ENCODE results near the gene ATG13. TPM values are rescaled to one million over a fixed set of nuclear protein-coding genes. Genes with fewer than 3 reads are reported as not detected.

The ATG13 gene
- total RNA-seq, 5 donors from 2014 or later (not counting 1 experiment from before 2014, with no cell fraction given): 91.8 to 115 (median 102) TPM

- DNase-seq: no peak
Measured at GRCh38 chr11:46681814-46682213, 64.5 kb downstream of the ATG13 start.

GRCh38 chr11:46682773-46683752 is 65.7 kb downstream of the ATG13 start:
- Mint-ChIP-seq H3K27ac (no peak overlapping the region), H3K27me3 (no peaks in the 10 kb centered on the region), H3K36me3 (peaks cover 23% of the 10 kb centered on the region), H3K9me3 (no peaks in the 10 kb centered on the region), H3K4me3 (no peak overlapping the region), H3K4me1 (peaks cover 0 to 6% (median 2%) of the 10 kb centered on the region in 3 donors)
- ChIA-PET POLR2A (interaction anchor here (0.6 to 1.5 kb wide), 2 partner anchors 12 to 1159 kb away, joined by 3 to 6 read pairs; no protein-coding TSS in a partner anchor), CTCF (interaction anchor here in 1 of 2 donors (0.6 kb wide), 1 partner anchor 1753 kb away, joined by 3 read pairs; no protein-coding TSS in a partner anchor)
- Histone ChIP-seq H3K27me3 (replicated peaks in 1 of 2; ENCODE audit: control insufficient read depth in 2 of 2, extremely low read depth in 1 of 2, insufficient read depth in 2 of 2, low read length in 1 of 2) (no peaks in the 10 kb centered on the region), H3K36me3 (ENCODE audit: control insufficient read depth in 2 of 2, extremely low read depth in 1 of 2, insufficient read depth in 1 of 2, low read length in 1 of 2) (peaks cover 28 to 78% of the 10 kb centered on the region in 2 donors), H3K9me3 (no peaks in the 10 kb centered on the region), H3K4me3 (ENCODE audit: control insufficient read depth in 1 of 2, extremely low read depth in 1 of 2, low read length in 1 of 2) (no peak overlapping the region), H3K4me1 (ENCODE audit: control insufficient read depth in 1 of 2, extremely low read depth in 1 of 2, insufficient read depth in 2 of 2, low read length in 2 of 2) (peaks cover 0 to 2% of the 10 kb centered on the region in 2 experiments), H3K27ac (ENCODE audit: low read length) (no peak overlapping the region)
- ATAC-seq (replicated peaks in 1 of 4): no peak
- no peak for DNase-seq
- WGBS (ENCODE audit: insufficient coverage): 95% methylated on average over 4 of the region's 11 CpGs

More at GRCh38 chr11:46681814-46682213, 64.5 kb downstream of the ATG13 start:
- Mint-ChIP-seq H3K4me1 (peaks cover 7 to 15% (median 12%) of the 10 kb centered on the region in 3 donors), H3K27me3 (no peaks in the 10 kb centered on the region), H3K27ac (no peak overlapping the region), H3K36me3 (peaks cover 24% of the 10 kb centered on the region), H3K4me3 (no peak overlapping the region), H3K9me3 (no peaks in the 10 kb centered on the region)
- Histone ChIP-seq H3K4me3 (ENCODE audit: control insufficient read depth in 1 of 2, extremely low read depth in 1 of 2, low read length in 1 of 2) (no peak overlapping the region), H3K4me1 (ENCODE audit: control insufficient read depth in 1 of 2, extremely low read depth in 1 of 2, insufficient read depth in 2 of 2, low read length in 2 of 2) (peaks cover 1 to 12% of the 10 kb centered on the region in 2 experiments), H3K27me3 (replicated peaks in 1 of 2; ENCODE audit: control insufficient read depth in 2 of 2, extremely low read depth in 1 of 2, insufficient read depth in 2 of 2, low read length in 1 of 2) (no peaks in the 10 kb centered on the region), H3K27ac (ENCODE audit: low read length) (no peak overlapping the region), H3K36me3 (ENCODE audit: control insufficient read depth in 2 of 2, extremely low read depth in 1 of 2, insufficient read depth in 1 of 2, low read length in 1 of 2) (peaks cover 24 to 69% of the 10 kb centered on the region in 2 donors), H3K9me3 (no peaks in the 10 kb centered on the region)
- no peak for ATAC-seq (replicated peaks in 1 of 4)
- CTCF ChIA-PET: no interaction called here
- POLR2A ChIA-PET: no interaction called here
- 98% methylated on average over 11 of the region's 11 CpGs for WGBS (ENCODE audit: insufficient coverage)

GRCh38 chr11:46684367-46684766 is 67.0 kb downstream of the ATG13 start:
- Mint-ChIP-seq H3K27ac (no peak overlapping the region), H3K36me3 (peaks cover 25% of the 10 kb centered on the region), H3K9me3 (no peaks in the 10 kb centered on the region), H3K4me1 (peaks cover 0 to 3% (median 3%) of the 10 kb centered on the region in 3 donors), H3K27me3 (no peaks in the 10 kb centered on the region), H3K4me3 (no peak overlapping the region)
- CTCF ChIA-PET: interaction anchor here (0.5 to 0.9 kb wide), 5 partner anchors 10 to 1032 kb away, joined by 3 to 6 read pairs (median 3); no protein-coding TSS in a partner anchor
- Histone ChIP-seq H3K9me3 (no peaks in the 10 kb centered on the region), H3K4me1 (ENCODE audit: control insufficient read depth in 1 of 2, extremely low read depth in 1 of 2, insufficient read depth in 2 of 2, low read length in 2 of 2) (no peaks in the 10 kb centered on the region), H3K27me3 (replicated peaks in 1 of 2; ENCODE audit: control insufficient read depth in 2 of 2, extremely low read depth in 1 of 2, insufficient read depth in 2 of 2, low read length in 1 of 2) (no peaks in the 10 kb centered on the region), H3K36me3 (ENCODE audit: control insufficient read depth in 2 of 2, extremely low read depth in 1 of 2, insufficient read depth in 1 of 2, low read length in 1 of 2) (peaks cover 29 to 76% of the 10 kb centered on the region in 2 donors), H3K27ac (ENCODE audit: low read length) (no peak overlapping the region), H3K4me3 (ENCODE audit: control insufficient read depth in 1 of 2, extremely low read depth in 1 of 2, low read length in 1 of 2) (no peak overlapping the region)
- DNase-seq (no peak), ATAC-seq (replicated peaks in 1 of 4) (no peak)
- WGBS (ENCODE audit: insufficient coverage): 67% methylated on average over 1 of the region's 3 CpGs
- POLR2A ChIA-PET: interaction anchor here (0.5 to 1.5 kb wide), 4 partner anchors 13 to 1038 kb away, joined by 3 to 6 read pairs (median 3); no protein-coding TSS in a partner anchor

- Mint-ChIP-seq H3K9me3 (no peaks in the 10 kb centered on the region), H3K27me3 (no peaks in the 10 kb centered on the region), H3K36me3 (peaks cover 20% of the 10 kb centered on the region), H3K4me1 (peaks cover 3 to 5% (median 4%) of the 10 kb centered on the region in 3 donors), H3K4me3 (no peak overlapping the region), H3K27ac (no peak overlapping the region)
- 96% methylated on average over 11 of the region's 15 CpGs for WGBS (ENCODE audit: insufficient coverage)
- DNase-seq: no peak
- no peaks in the 10 kb centered on the region for H3K9me3 ChIP-seq
- ChIA-PET POLR2A (interaction anchor here (0.5 to 0.6 kb wide), 2 partner anchors 68 to 79 kb away, joined by 3 to 10 read pairs; no protein-coding TSS in a partner anchor), CTCF (no interaction called here)
- peaks cover 15 to 68% of the 10 kb centered on the region in 2 donors for H3K36me3 ChIP-seq (ENCODE audit: control insufficient read depth in 2 of 2, extremely low read depth in 1 of 2, insufficient read depth in 1 of 2, low read length in 1 of 2)
- H3K27ac ChIP-seq (ENCODE audit: low read length): no peak overlapping the region
- no peak overlapping the region for H3K4me3 ChIP-seq (ENCODE audit: control insufficient read depth in 1 of 2, extremely low read depth in 1 of 2, low read length in 1 of 2)
- no peaks in the 10 kb centered on the region for H3K27me3 ChIP-seq (replicated peaks in 1 of 2; ENCODE audit: control insufficient read depth in 2 of 2, extremely low read depth in 1 of 2, insufficient read depth in 2 of 2, low read length in 1 of 2)
- no peaks in the 10 kb centered on the region for H3K4me1 ChIP-seq (ENCODE audit: control insufficient read depth in 1 of 2, extremely low read depth in 1 of 2, insufficient read depth in 2 of 2, low read length in 2 of 2)
- no peak for ATAC-seq (replicated peaks in 1 of 4)
Measured at GRCh38 chr11:46686886-46687795, 69.8 kb downstream of the ATG13 start.

GRCh38 chr11:46690702-46691101 is 73.3 kb downstream of the ATG13 start:
- Histone ChIP-seq H3K27ac (ENCODE audit: low read length) (no peak overlapping the region), H3K36me3 (ENCODE audit: control insufficient read depth in 2 of 2, extremely low read depth in 1 of 2, insufficient read depth in 1 of 2, low read length in 1 of 2) (peaks cover 42 to 84% of the 10 kb centered on the region in 2 donors), H3K9me3 (no peaks in the 10 kb centered on the region), H3K4me1 (ENCODE audit: control insufficient read depth in 1 of 2, extremely low read depth in 1 of 2, insufficient read depth in 2 of 2, low read length in 2 of 2) (peaks cover 0 to 21% of the 10 kb centered on the region in 2 experiments), H3K27me3 (replicated peaks in 1 of 2; ENCODE audit: control insufficient read depth in 2 of 2, extremely low read depth in 1 of 2, insufficient read depth in 2 of 2, low read length in 1 of 2) (no peaks in the 10 kb centered on the region), H3K4me3 (ENCODE audit: control insufficient read depth in 1 of 2, extremely low read depth in 1 of 2, low read length in 1 of 2) (no peak overlapping the region)
- H3K27ac Mint-ChIP-seq: peak overlapping the region in 1 of 2 donors; percentile 3
- POLR2A ChIA-PET: no interaction called here
- H3K4me3 Mint-ChIP-seq: no peak overlapping the region
- no peaks in the 10 kb centered on the region for H3K27me3 Mint-ChIP-seq
- DNase-seq (no peak), ATAC-seq (replicated peaks in 1 of 4) (no peak)
- H3K9me3 Mint-ChIP-seq: no peaks in the 10 kb centered on the region
- H3K4me1 Mint-ChIP-seq: peaks cover 4 to 11% (median 8%) of the 10 kb centered on the region in 3 donors
- 100% methylated on average over 1 of the region's 1 CpG for WGBS (ENCODE audit: insufficient coverage)
- peaks cover 36% of the 10 kb centered on the region for H3K36me3 Mint-ChIP-seq
- CTCF ChIA-PET: no interaction called here
